GM19025 (cell line): ENCODE measurements around the gene FGF19.

Source experiments
- ATAC-seq: cut with Tn5 transposase; IDR thresholded peaks from one replicate; pipeline ENCODE4 v1.9.1; 2021; ENCODE audit warnings: mild to moderate bottlenecking, low read depth, moderate library complexity; ENCODE audit not compliant: unreplicated experiment

Gene FGF19

DNA sequence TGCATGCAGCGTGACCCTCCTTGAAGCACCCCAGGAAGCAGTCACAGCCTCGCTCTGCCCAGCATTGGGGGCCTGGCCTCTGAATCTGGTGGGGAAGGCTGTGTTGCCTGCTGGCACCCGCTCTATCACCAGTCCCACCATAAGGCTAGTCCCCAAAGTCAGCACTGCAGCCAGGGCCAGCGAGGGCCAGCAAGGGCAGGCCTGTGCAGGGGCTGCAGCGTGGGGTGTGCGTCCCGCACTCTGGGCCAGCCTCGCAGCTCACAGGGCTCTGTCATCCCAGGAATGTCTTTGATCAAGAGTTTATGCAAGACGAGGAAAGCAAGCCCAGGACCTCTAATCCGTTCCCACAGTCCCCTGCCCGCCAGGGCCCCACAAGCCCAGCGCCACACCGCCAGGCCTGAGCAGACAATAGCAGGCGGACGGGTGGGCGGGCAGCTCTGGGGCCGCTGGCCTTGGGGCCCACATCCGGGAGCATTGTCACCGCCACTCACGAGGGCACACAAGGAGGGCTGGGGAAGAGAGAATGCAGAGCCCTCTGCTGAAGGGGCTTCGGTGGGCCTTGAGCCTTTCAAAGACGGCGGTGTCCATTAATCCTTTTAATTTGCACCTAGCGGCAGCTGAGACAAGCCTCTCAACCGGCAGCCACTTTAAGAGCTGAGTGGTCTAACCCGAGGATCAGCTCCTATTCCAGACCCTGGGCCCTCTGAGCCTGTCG is 45.8 kb downstream of the FGF19 start:
- ATAC-seq, result no peak

DNA sequence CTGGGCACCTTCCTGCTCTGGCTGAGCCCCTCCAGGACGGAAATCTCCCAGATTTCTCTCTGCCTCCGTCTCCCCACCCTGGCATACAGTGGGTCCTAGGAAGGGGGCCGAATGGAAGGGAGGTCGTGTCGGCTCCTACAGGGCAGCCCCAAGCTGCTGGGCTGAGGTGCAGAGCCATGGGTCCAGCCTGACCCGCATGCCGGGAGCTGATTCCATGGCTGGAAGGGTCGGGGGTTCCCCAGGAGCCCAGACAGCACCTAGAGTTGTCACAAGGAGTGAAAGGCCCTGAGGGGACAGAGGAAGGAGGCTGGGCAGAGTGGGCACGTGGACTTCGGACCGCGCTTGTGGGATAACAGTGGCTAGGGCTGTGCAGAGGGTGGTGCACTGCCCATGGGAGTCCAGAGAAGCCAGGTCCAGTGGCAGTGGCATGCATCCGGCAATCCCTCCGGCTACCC is 46.3 kb downstream of the FGF19 start:
- ATAC-seq, result no peak

DNA sequence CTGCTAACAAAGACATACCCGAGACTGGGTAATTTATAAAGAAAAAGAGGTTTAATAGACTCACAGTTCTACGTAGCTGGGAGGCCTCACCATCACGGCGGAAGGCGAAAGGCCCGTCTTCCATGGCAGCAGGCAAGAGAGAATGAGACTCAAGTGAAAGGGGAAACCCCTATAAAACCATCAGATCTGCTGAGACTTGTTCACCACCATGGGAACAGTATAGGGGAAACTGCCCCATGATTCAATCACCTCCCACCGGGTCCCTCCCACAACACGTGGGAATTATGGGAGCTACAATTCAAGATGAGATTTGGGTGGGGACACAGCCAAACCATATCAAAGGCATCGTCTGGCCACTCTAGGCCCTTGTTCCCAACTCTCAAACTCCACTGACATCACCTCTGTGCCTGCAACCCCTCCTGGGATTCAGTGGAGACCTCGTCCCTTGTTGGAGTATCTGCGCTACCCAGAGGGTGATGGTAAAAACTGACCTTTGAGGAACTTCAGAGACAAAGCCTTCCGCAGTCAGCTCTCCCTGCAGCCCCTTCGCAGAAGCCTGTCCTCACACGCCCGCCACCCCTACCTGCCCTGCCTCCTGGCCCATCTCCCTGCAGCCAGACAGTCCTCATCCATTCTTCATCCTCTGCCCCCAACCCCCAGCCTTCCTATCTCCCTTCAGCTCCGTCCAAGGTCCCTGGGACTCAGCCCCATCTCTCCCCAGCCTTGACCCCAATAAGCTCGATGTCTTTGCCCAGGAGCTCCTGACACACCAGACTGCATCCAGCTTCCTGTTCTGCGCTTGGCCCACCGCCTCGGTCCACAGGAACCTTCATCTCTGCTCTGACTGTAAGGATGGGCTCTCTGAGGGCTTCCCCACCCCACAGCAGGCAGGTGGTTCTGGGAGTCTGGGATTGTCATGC is 47.0 kb downstream of the FGF19 start:
- ATAC-seq, result no peak

DNA sequence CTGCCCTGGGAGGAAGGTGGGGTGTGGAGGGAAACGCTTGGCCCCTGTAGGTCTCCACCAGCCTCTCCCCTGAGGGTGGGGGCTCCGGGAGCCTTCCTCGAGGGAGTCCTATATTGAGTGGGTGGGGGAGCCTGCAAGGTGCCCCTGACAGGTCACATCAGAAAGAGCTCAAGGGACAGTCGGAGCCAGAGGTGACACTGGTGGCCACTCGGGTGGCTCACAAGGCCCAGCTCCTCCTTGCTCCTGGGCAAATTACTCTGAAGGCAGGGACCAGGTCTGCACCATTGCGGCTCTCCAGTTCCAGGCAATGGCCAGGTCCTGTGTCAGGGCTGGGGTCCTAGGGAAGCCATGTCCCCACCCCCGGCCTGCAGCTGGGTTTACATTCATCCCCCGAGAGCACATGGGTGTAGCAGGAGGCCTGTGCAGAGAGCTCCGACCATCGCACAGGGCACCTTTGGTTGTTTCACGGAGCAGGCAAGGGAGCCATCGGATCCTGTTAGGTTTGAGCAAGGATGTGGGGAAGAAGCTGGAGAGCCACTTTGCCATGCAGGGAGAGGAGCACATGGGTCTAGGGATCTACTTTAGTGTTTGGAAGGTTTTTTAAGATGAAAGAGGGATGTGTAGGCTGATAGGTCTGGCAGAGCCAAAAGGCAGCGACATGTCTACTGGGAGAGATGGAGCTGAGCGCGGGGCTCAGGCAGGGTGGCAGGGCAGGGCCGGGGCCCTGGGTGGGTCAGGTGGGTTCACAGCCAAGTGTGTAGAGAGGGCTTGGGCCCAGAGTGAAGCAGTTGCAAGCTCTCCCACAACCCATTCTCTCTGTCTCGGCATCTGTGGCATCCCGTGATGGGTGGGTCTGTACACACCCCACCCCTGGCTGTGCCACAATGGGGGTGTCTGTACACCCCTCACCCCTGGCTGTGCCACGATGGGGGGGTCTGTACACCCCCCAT is 48.1 kb downstream of the FGF19 start:
- ATAC-seq, result no peak

DNA sequence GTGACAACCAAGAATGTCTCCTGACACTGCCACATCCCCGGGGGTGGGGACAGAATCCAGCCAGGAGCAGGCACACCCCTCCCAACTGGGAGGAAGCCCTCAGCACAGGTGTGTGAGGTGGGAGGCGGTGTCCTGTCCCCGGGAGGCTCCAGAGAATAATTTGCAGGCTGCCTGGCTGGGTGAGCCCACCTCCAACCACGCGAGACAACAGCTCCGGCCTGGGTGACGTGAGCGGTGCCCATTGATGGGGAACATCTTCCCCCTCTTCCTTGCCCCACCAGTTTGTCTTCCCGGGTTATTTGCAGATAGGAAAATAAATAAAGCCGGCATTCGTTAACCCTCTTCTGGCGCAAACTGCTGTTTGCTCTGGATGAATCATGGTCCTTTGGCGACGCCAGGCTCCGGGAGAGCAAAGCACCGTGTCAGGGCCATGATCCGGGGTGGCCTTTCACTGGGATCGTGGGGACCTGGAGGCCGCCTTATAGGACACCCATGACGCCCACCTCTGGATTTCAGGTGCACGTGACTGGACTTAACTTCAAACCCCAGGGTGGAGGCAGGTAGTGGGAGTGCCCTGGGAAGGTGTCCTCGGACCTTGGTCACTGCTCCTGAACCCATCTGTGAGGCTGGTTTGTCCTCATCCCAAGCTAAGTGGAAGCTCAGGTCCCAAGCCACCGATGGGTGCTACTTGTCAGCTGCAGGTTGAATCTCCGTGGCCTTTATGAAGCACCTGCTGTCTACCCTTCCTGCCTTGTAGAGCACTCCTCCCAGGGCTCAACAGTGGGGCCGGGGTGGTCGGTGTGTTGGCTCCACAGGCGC is 49.0 kb downstream of the FGF19 start:
- ATAC-seq, result no peak

DNA sequence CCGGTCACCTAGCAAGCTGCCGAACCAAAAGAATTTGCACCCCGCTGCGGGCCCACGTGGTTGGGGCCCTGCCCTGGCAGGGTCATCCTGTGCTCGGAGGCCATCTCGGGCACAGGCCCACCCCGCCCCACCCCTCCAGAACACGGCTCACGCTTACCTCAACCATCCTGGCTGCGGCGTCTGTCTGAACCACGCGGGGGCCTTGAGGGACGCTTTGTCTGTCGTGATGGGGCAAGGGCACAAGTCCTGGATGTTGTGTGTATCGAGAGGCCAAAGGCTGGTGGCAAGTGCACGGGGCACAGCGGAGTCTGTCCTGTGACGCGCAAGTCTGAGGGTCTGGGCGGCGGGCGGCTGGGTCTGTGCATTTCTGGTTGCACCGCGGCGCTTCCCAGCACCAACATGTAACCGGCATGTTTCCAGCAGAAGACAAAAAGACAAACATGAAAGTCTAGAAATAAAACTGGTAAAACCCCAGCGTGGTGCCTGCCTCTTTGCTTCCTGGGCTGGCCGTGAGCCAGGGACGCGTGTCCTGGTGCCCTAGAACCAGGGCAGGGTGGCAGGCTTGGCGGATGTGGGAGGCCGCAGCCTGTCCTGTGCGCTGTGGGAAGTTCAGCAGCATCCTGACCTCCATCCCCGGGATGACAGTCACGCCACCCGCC is 49.7 kb downstream of the FGF19 start:
- ATAC-seq, result no peak

DNA sequence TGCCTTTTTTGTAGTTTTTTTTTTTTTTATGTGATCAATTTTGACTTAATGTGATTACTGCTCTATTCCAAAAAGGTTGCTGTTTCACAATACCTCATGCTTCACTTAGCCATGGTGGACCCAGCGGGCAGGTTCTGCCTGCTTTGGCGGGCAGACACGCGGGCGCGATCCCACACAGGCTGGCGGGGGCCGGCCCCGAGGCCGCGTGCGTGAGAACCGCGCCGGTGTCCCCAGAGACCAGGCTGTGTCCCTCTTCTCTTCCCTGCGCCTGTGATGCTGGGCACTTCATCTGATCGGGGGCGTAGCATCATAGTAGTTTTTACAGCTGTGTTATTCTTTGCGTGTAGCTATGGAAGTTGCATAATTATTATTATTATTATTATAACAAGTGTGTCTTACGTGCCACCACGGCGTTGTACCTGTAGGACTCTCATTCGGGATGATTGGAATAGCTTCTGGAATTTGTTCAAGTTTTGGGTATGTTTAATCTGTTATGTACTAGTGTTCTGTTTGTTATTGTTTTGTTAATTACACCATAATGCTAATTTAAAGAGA is 50.3 kb downstream of the FGF19 start:
- no peak for ATAC-seq

DNA sequence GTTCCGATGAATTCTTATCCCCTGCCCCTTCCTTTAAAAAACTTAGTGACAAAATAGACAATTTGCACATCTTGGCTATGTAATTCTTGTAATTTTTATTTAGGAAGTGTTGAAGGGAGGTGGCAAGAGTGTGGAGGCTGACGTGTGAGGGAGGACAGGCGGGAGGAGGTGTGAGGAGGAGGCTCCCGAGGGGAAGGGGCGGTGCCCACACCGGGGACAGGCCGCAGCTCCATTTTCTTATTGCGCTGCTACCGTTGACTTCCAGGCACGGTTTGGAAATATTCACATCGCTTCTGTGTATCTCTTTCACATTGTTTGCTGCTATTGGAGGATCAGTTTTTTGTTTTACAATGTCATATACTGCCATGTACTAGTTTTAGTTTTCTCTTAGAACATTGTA is 50.8 kb downstream of the FGF19 start:
- no peak for ATAC-seq

DNA sequence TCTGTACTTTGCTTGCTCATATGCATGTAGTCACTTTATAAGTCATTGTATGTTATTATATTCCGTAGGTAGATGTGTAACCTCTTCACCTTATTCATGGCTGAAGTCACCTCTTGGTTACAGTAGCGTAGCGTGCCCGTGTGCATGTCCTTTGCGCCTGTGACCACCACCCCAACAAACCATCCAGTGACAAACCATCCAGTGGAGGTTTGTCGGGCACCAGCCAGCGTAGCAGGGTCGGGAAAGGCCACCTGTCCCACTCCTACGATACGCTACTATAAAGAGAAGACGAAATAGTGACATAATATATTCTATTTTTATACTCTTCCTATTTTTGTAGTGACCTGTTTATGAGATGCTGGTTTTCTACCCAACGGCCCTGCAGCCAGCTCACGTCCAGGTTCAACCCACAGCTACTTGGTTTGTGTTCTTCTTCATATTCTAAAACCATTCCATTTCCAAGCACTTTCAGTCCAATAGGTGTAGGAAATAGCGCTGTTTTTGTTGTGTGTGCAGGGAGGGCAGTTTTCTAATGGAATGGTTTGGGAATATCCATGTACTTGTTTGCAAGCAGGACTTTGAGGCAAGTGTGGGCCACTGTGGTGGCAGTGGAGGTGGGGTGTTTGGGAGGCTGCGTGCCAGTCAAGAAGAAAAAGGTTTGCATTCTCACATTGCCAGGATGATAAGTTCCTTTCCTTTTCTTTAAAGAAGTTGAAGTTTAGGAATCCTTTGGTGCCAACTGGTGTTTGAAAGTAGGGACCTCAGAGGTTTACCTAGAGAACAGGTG is 51.8 kb downstream of the FGF19 start:
- no peak for ATAC-seq

DNA sequence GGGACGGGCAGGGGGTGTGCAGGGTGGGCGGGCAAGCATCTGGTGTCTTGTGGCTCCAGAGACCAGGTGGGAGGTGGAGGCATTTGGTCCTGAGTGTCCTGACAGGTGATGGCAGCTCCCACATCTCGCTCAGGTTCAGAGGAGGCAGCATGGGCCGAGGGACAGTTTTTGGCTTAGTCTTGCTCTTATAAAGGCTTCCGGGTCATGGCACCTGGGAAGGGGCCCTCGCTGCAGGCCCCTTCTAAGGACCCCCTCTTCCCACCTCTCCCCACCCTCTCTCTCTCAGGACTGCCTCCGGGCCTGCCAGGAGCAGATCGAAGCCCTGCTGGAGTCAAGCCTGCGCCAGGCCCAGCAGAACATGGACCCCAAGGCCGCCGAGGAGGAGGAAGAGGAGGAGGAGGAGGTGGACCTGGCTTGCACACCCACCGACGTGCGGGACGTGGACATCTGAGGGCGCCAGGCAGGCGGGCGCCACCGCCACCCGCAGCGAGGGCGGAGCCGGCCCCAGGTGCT is 52.9 kb downstream of the FGF19 start:
- ATAC-seq, result no peak

DNA sequence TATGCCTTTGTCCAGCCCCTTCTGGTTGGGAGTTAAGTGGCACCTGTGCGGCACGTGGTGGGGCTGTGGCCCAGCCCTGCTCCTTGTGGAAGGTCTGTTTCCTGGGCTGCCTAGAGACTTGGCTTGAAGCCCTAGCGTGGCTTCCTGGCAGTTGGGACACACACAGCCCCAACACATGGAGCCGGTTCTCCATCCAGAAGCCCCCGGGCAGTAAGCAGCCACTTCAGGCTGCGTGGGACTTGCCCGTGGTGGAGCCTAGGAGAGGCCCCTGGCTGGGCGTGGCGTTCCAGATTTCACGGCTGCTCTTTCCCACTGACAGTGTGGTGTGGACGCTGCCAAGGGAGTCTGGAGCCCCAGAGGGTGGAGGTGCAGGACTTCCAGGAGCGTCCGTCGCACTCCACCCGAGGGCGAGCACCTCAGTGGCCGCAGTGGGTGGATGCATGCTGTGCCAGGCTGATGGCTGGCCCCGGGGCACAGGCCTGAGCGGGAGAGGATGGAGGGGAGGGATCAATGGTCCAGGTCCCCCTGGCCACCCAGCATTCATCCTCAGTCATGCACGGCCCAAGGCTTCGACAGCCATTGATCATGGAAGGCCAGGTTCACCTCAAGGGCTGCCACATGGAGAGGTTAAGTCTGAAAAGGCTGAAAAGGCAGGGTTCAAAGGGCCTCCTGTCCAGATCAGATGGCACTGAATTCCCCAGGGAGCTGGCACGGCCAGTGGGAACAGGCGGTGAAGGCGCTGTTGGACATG is 53.6 kb downstream of the FGF19 start:
- no peak for ATAC-seq

DNA sequence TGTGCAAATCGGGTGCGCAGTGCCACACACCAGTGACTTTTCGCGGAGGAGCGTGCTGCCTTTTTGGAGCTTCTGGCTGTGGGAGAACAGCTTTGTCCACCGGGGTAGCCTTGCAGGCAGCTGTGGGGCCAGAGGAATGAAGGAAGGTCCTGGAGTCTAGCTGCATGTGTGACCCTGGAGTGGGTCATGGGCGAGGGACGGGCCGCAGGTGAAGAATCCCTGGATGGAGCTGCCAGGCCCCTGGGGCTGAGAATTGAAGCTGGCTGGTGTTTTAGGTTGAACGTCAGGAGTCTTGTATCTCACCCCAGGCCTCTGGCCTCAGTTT is 54.3 kb downstream of the FGF19 start:
- ATAC-seq, result no peak

DNA sequence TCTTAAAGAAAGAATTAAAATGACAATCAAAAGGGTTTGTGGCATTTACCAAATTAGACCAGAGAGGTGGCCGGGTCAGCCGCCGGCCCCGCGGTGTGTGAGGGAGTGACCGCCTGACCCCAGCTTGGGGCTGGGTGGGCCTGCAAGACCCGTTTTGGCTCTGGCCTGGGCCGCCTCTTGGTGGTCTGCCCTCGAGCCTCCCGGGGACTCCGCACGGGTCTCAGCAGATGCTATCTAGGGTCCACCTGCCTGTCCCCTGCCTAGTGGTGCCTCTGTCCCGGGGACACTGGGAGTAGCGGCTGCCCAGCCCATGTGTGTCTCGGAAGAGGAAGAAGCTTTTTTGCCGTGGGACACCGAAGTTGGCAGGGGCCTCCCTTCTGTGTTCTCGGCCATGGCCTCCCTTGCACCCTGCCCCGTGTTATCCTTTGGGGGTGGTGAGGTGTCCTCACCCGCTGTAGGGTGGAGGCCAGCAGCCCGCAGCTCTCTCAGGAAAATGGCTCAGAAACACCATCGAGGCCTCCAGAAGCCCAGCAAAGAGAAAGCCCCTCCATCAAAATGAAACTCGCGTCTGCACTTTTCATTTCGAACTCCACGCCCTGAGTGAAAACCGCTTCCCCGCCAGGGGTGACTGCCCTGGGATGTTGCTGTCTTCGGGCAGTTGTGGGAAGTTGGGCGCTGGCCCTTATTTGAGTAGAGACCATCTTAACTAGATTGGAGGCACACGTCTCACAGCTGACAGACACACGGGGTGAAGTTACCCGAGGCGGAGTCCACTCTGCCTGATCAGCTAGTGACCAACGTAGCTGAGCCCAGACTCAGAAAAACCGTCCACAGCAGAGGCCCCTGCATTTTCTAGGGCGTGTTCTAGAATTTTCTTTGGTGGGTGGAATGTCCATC is 54.9 kb downstream of the FGF19 start:
- no peak for ATAC-seq
